Gastrocnemius medialis (tissue), 4 donors: ENCODE results near the gene HIVEP2. TPM values are rescaled to one million over a fixed set of nuclear protein-coding genes. Genes with fewer than 3 reads are reported as not detected.
A peak's percentile ranks its signal among the peaks of the same experiment; 100 is the strongest.

Source experiments
- ATAC-seq, 2 donors: fragments of 150-250 bp; one replicate each; pipeline ENCODE4 v1.9.1; 2016
- DNase-seq, 2 donors: peaks; one replicate each; pipeline ENCODE4 v3.0.0-alpha.2; 2019
- H3K27ac ChIP-seq, 4 donors: fragments of 200-600 bp; sonication (generic); 1 replicate in 1 of 4; 2 replicates in 3 of 4; pipeline ENCODE4 v1.5.1; 2016 to 2018; ENCODE audit warnings: mild to moderate bottlenecking in 2 of 4, moderate library complexity in 1 of 4
- H3K27me3 ChIP-seq, 3 donors: fragments of 200-600 bp; sonication (generic) in 2 of 3; 1 replicate in 1 of 3; 2 replicates in 2 of 3; pipeline versions ENCODE4 v1.5.1 to v1.6.0; 2016 to 2019; ENCODE audit warnings: mild to moderate bottlenecking in 1 of 3, moderate library complexity in 1 of 3
- H3K36me3 ChIP-seq, 2 donors: fragments of 200-600 bp; sonication (generic) in 1 of 2; one replicate each; pipeline ENCODE4 v1.5.1; 2017 to 2018
- H3K4me1 ChIP-seq, 2 donors: fragments of 200-600 bp; sonication (generic) in 1 of 2; one replicate each; pipeline ENCODE4 v1.5.1; 2016 to 2017; ENCODE audit warnings: mild to moderate bottlenecking in 2 of 2
- H3K4me3 ChIP-seq, 4 donors: fragments of 200-600 bp; sonication (generic) in 3 of 4; 1 replicate in 1 of 4; 2 replicates in 3 of 4; pipeline ENCODE4 v1.5.1; 2016 to 2019; ENCODE audit warnings: mild to moderate bottlenecking in 2 of 4
- H3K9me3 ChIP-seq, 3 donors: fragments of 200-600 bp; sonication (generic) in 2 of 3; 1 replicate in 1 of 3; 2 replicates in 2 of 3; pipeline ENCODE4 v1.5.1; 2016 to 2019
- POLR2A ChIP-seq, 2 donors: fragments of 450-650 bp; IDR thresholded peaks; one replicate each; pipeline ENCODE4 v1.6.1; 2017; ENCODE audit warnings: antibody characterized with exemption in 2 of 2, mild to moderate bottlenecking in 2 of 2, moderate library complexity in 2 of 2
- in situ Hi-C, 4 donors: fragments of 200-750 bp; cut with MboI; loops; one replicate each; pipeline versions ENCODE4 v1.15.0 to v1.8.0; 2017; ENCODE audit warnings: low sequenced_read_pairs in 4 of 4
- intact Hi-C: fragments of 100-400 bp; cut with DNase I; formaldehyde crosslinking; loops from one replicate; pipeline ENCODE4 v1.15.1; 2023; ENCODE audit warnings: low total_unique reads
- total RNA-seq, 4 donors: library from RNA; depleted of rRNA; stranded (reverse); fragments of >200 nt; gene quantifications; one replicate each; pipeline versions ENCODE4 v1.1.0 to v1.2.3, GENCODE V29; 2016
- TF ChIP-seq, protein P1 (sequence below), 5 experiments: fragments of 450-650 bp in 3 of 5; fragments of 200-600 bp in 2 of 5; sonication (generic) in 2 of 5; IDR thresholded peaks in 4 of 5; conservative IDR thresholded peaks in 1 of 5; 1 replicate in 4 of 5; 2 replicates in 1 of 5; pipeline ENCODE4 v1.5.1; 2016 to 2019; ENCODE audit warnings: antibody characterized with exemption in 5 of 5, mild to moderate bottlenecking in 3 of 5, moderate library complexity in 3 of 5

Gene HIVEP2
- total RNA-seq, 4 donors from 2014 or later = 15.9 to 29.4 (median 25.3) TPM

DNA sequence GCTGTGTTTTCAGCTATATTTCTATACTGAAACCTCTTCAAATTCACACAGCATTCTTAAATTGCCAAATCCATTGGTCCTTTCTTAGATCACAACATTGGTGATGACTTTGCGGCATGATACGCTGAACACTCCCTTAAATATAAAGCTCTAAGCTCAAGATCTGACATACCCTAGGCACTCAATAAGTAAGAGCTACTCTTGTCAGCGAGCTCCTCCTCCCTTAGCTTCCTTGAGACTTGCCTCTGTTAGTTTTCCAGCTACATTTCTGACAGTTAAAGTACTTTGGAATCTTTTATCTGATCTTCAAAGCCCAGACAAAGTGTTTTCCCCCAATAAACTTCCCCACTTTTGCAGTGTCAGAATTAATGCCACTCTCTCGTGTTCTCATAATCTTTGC lies 117.0 kb downstream of the HIVEP2 start:
- intact Hi-C loops = no loop called here
- ATAC-seq (no peak), DNase-seq (no peak)
- H3K27me3 ChIP-seq = no peaks in the 10 kb centered on the region
- H3K4me1 ChIP-seq = peaks cover 59 to 60% of the 10 kb centered on the region in 2 donors
- TF ChIP-seq, protein P1, sequence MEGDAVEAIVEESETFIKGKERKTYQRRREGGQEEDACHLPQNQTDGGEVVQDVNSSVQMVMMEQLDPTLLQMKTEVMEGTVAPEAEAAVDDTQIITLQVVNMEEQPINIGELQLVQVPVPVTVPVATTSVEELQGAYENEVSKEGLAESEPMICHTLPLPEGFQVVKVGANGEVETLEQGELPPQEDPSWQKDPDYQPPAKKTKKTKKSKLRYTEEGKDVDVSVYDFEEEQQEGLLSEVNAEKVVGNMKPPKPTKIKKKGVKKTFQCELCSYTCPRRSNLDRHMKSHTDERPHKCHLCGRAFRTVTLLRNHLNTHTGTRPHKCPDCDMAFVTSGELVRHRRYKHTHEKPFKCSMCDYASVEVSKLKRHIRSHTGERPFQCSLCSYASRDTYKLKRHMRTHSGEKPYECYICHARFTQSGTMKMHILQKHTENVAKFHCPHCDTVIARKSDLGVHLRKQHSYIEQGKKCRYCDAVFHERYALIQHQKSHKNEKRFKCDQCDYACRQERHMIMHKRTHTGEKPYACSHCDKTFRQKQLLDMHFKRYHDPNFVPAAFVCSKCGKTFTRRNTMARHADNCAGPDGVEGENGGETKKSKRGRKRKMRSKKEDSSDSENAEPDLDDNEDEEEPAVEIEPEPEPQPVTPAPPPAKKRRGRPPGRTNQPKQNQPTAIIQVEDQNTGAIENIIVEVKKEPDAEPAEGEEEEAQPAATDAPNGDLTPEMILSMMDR (IDR thresholded peaks at IDR 0.05 in 4 of 5, conservative IDR thresholded peaks at IDR 0.05 in 1 of 5) = no peak
- no peak for TF ChIP-seq POLR2A (IDR thresholded peaks at IDR 0.05)
- H3K9me3 ChIP-seq = no peaks in the 10 kb centered on the region
- in situ Hi-C loops = loop anchor here in 1 of 4 donors (25.0 kb wide), 1 partner anchor 109 kb away; the partner anchor contains the start of gene HIVEP2
- no peak overlapping the region for H3K4me3 ChIP-seq
- H3K27ac ChIP-seq = peak overlapping the region in 3 of 4 donors; percentile 34 to 58 (median 53)
- H3K36me3 ChIP-seq = no peaks in the 10 kb centered on the region

DNA sequence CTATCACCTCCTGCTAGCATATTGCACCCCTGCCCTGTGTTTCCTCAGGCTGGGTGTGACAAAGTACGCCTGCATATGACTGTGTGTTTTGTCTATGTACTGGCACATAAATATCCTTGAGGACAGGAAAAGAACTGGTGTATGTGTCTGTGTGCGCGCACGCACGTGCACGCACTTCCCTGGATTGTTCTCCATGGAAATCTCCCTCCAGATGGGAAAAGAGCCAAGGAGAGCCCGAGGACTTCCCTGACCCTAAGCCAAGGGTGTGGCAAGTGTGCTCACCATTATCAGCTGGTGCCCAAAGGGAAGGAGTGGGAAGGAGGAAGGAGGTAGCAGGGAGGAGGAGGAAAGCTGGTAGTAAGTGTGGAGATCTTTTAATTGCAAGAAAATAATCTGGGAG lies 117.6 kb downstream of the HIVEP2 start:
- no peaks in the 10 kb centered on the region for H3K36me3 ChIP-seq
- ATAC-seq (peak; percentile 65 to 66), DNase-seq (no peak)
- no peaks in the 10 kb centered on the region for H3K9me3 ChIP-seq
- TF ChIP-seq, protein P1 (IDR thresholded peaks at IDR 0.05 in 4 of 5, conservative IDR thresholded peaks at IDR 0.05 in 1 of 5) = no peak
- peak in 1 of 2 donors; percentile 32 for TF ChIP-seq POLR2A (IDR thresholded peaks at IDR 0.05)
- H3K27me3 ChIP-seq = no peaks in the 10 kb centered on the region
- H3K4me3 ChIP-seq = no peak overlapping the region
- H3K27ac ChIP-seq = peak overlapping the region; percentile 27 to 59 (median 52)
- intact Hi-C loops (no loop called here), in situ Hi-C loops (loop anchor here in 1 of 4 donors (25.0 kb wide), 1 partner anchor 110 kb away; the partner anchor contains the start of gene HIVEP2)
- peaks cover 60% of the 10 kb centered on the region in 2 donors for H3K4me1 ChIP-seq

DNA sequence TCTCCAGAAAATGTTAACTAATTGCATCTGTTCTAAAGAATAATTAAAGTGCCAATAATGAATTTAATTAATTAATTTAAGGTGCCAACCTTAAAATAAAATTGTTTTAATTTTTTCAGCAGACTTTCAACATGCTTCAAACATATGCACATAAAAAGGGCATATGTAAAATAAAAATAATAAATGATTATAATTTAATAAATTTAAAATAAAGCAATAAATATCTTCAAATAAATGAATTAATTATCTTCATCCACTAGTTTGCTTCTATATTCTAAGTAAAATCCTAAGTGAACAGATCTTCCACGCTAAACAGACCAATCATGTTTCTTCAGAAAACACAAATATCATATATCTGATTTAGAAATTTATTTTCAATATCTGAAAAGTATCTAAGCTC lies 119.2 kb downstream of the HIVEP2 start:
- Histone ChIP-seq H3K4me3 (no peak overlapping the region), H3K36me3 (no peaks in the 10 kb centered on the region), H3K9me3 (no peaks in the 10 kb centered on the region), H3K27ac (peak overlapping the region in 1 of 4 donors; percentile 45), H3K27me3 (no peaks in the 10 kb centered on the region), H3K4me1 (peaks cover 71 to 76% of the 10 kb centered on the region in 2 donors)
- no peak for TF ChIP-seq POLR2A (IDR thresholded peaks at IDR 0.05)
- in situ Hi-C loops (loop anchor here in 1 of 4 donors (25.0 kb wide), 1 partner anchor 112 kb away; the partner anchor contains the start of gene HIVEP2), intact Hi-C loops (loop anchor here (2.0 kb wide), 1 partner anchor 19 kb away; no protein-coding TSS in a partner anchor)
- DNase-seq = no peak
- no peak for ATAC-seq

DNA sequence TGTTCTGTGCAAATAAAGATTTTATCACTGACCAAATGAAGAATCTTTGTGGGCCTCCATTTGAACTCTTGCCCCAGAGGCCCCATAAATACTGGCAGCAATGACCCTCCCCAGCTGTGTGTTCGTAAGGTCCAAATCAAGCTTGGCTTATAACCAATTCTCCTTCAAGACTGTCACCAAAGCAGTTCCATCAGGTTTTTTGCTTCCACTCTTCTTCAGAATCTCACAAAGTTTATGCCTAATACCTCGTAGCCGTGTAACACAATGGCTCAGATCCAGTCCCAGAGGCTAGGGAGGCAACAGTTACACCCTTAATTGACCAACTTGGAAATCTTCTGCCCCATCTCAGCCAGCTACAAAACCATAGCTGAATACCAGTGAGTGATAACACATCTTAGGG lies 120.5 kb downstream of the HIVEP2 start:
- Histone ChIP-seq H3K27ac (peak overlapping the region in 3 of 4 donors; percentile 25 to 30 (median 25)), H3K4me1 (peaks cover 70 to 82% of the 10 kb centered on the region in 2 donors), H3K27me3 (no peaks in the 10 kb centered on the region), H3K4me3 (no peak overlapping the region), H3K36me3 (no peaks in the 10 kb centered on the region), H3K9me3 (no peaks in the 10 kb centered on the region)
- TF ChIP-seq, protein P1 (IDR thresholded peaks at IDR 0.05 in 4 of 5, conservative IDR thresholded peaks at IDR 0.05 in 1 of 5) = no peak
- TF ChIP-seq POLR2A (IDR thresholded peaks at IDR 0.05) = no peak
- in situ Hi-C loops = no loop called here
- DNase-seq (no peak), ATAC-seq (no peak)
- intact Hi-C loops = loop anchor here (2.0 to 5.0 kb wide), 2 partner anchors 20 to 123 kb away; partner anchors contain the start of gene HIVEP2

DNA sequence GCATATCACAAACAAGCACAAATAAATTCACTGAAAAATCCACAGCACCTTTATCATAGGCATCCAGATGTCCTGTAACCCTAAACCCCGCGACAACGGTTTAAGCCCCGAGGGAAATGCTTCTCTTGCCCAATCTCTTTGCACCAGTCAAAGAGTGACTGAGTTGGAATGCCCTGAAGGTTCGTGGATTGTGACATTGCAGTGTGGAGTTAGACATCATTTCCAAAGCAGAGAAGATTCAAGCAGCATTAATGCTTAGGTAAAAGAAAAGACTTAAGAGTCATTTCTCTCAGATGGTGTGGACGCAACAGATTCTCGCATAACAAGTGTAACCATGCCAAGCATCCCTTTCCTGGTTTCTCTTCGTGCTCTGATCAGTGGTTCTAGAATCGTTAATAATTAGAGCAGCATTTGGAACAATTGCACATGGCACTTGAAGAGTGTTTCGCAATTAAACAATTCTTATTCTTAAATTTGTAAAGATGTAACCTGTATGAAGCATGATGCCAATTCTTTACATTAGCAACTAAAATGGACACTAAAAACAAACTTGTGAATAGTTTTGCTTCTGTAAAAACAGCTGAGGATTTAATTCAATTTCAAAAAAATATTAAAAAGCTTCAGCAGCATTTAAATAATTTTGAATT lies 121.6 kb downstream of the HIVEP2 start:
- Histone ChIP-seq H3K9me3 (no peaks in the 10 kb centered on the region), H3K4me1 (peaks cover 72 to 78% of the 10 kb centered on the region in 2 donors), H3K36me3 (no peaks in the 10 kb centered on the region), H3K4me3 (no peak overlapping the region), H3K27me3 (no peaks in the 10 kb centered on the region), H3K27ac (peak overlapping the region; percentile 28 to 73 (median 66))
- DNase-seq (peak in 1 of 2 donors; percentile 46), ATAC-seq (peak; percentile 30 to 31)
- in situ Hi-C loops = no loop called here
- no peak for TF ChIP-seq POLR2A (IDR thresholded peaks at IDR 0.05)
- TF ChIP-seq, protein P1 (IDR thresholded peaks at IDR 0.05 in 4 of 5, conservative IDR thresholded peaks at IDR 0.05 in 1 of 5) = no peak
- intact Hi-C loops = loop anchor here (5.0 kb wide), 1 partner anchor 124 kb away; the partner anchor contains the start of gene HIVEP2
